SK-N-SH treated with all-trans-retinoic acid at 6 μM for 48 hours (cell line): ENCODE measurements around the gene SH3BGRL.

Experiments used
- ARNTL ChIP-seq: fragments of 450-650 bp; formaldehyde crosslinking; IDR thresholded peaks from 2 replicates; pipeline ENCODE4 v1.5.0; 2020; ENCODE audit warnings: low read depth, mild to moderate bottlenecking, moderate library complexity, borderline replicate concordance
- ESRRG ChIP-seq: fragments of 250-450 bp; sonication (Bioruptor Pico); IDR thresholded peaks from 2 replicates; pipeline ENCODE4 v1.6.1; 2021; ENCODE audit warnings: mild to moderate bottlenecking
- OSR1 ChIP-seq: fragments of 250-450 bp; sonication (Bioruptor Pico); IDR thresholded peaks from 2 replicates; pipeline ENCODE4 v1.8.0; 2022; ENCODE audit warnings: moderate library complexity, mild to moderate bottlenecking, inconsistent platforms
- TOX ChIP-seq: fragments of 250-450 bp; sonication (Bioruptor Pico); IDR thresholded peaks from 2 replicates; pipeline ENCODE4 v1.8.0; 2021; ENCODE audit warnings: mild to moderate bottlenecking, moderate library complexity, borderline replicate concordance
- ZFP3 ChIP-seq: fragments of 250-450 bp; sonication (Bioruptor Pico); IDR thresholded peaks from 2 replicates; pipeline ENCODE4 v1.5.0; 2020; ENCODE audit warnings: mild to moderate bottlenecking, moderate library complexity
- ZFP30 ChIP-seq: fragments of 450-650 bp; formaldehyde crosslinking; IDR thresholded peaks from 2 replicates; pipeline ENCODE4 v1.5.0; 2022; ENCODE audit warnings: mild to moderate bottlenecking, moderate library complexity
- ZNF8 ChIP-seq: fragments of 450-650 bp; formaldehyde crosslinking; IDR thresholded peaks from 2 replicates; pipeline ENCODE4 v1.5.0; 2020; ENCODE audit warnings: mild to moderate bottlenecking, moderate library complexity
- TF ChIP-seq, protein P1 (sequence below): fragments of 250-450 bp; sonication (Bioruptor Pico); IDR thresholded peaks from 2 replicates; pipeline ENCODE4 v1.8.0; 2020; ENCODE audit warnings: mild to moderate bottlenecking, moderate library complexity, borderline replicate concordance
- TF ChIP-seq, protein P2 (sequence below): fragments of 250-450 bp; sonication (Bioruptor Pico); IDR thresholded peaks from 2 replicates; pipeline ENCODE4 v1.5.1; 2020; ENCODE audit warnings: low read depth, mild to moderate bottlenecking, moderate library complexity
- TF ChIP-seq, protein P3 (sequence below): fragments of 250-450 bp; sonication (Bioruptor Pico); IDR thresholded peaks from 2 replicates; pipeline ENCODE4 v1.5.0; 2020; ENCODE audit warnings: mild to moderate bottlenecking, moderate library complexity

DNA sequence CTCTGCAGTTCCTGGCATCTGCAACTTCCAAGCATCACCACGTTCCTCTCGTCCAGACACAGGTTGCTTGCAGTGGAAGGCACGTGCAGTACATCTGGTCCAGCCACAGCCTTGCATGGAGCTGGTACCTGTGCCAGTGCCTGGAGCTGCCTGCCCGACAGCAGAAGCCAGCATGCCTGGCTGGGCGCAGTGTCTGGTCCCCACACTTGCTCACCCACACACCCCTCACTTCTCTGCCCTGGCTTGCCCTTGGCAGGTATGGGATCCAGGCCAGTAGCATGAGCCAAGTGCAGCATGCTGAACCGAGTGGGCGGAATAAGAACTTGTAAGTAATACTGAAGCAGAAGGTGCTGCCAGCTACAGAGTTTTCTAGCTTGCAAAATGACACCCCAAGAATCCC lies 39.9 kb downstream of the SH3BGRL start:
- TF ChIP-seq ZFP3 (CRISPR knock-in tag) (no peak), OSR1 (CRISPR knock-in tag) (no peak), ZFP30 (CRISPR knock-in tag) (no peak), ESRRG (CRISPR knock-in tag) (no peak), TOX (CRISPR knock-in tag) (no peak), ZNF8 (CRISPR knock-in tag) (no peak), ARNTL (no peak)
- TF ChIP-seq, protein P1, sequence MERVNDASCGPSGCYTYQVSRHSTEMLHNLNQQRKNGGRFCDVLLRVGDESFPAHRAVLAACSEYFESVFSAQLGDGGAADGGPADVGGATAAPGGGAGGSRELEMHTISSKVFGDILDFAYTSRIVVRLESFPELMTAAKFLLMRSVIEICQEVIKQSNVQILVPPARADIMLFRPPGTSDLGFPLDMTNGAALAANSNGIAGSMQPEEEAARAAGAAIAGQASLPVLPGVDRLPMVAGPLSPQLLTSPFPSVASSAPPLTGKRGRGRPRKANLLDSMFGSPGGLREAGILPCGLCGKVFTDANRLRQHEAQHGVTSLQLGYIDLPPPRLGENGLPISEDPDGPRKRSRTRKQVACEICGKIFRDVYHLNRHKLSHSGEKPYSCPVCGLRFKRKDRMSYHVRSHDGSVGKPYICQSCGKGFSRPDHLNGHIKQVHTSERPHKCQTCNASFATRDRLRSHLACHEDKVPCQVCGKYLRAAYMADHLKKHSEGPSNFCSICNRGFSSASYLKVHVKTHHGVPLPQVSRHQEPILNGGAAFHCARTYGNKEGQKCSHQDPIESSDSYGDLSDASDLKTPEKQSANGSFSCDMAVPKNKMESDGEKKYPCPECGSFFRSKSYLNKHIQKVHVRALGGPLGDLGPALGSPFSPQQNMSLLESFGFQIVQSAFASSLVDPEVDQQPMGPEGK (CRISPR knock-in tag), result no peak
- TF ChIP-seq, protein P2, sequence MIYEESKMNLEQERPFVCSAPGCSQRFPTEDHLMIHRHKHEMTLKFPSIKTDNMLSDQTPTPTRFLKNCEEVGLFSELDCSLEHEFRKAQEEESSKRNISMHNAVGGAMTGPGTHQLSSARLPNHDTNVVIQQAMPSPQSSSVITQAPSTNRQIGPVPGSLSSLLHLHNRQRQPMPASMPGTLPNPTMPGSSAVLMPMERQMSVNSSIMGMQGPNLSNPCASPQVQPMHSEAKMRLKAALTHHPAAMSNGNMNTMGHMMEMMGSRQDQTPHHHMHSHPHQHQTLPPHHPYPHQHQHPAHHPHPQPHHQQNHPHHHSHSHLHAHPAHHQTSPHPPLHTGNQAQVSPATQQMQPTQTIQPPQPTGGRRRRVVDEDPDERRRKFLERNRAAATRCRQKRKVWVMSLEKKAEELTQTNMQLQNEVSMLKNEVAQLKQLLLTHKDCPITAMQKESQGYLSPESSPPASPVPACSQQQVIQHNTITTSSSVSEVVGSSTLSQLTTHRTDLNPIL (CRISPR knock-in tag), result no peak
- TF ChIP-seq, protein P3, sequence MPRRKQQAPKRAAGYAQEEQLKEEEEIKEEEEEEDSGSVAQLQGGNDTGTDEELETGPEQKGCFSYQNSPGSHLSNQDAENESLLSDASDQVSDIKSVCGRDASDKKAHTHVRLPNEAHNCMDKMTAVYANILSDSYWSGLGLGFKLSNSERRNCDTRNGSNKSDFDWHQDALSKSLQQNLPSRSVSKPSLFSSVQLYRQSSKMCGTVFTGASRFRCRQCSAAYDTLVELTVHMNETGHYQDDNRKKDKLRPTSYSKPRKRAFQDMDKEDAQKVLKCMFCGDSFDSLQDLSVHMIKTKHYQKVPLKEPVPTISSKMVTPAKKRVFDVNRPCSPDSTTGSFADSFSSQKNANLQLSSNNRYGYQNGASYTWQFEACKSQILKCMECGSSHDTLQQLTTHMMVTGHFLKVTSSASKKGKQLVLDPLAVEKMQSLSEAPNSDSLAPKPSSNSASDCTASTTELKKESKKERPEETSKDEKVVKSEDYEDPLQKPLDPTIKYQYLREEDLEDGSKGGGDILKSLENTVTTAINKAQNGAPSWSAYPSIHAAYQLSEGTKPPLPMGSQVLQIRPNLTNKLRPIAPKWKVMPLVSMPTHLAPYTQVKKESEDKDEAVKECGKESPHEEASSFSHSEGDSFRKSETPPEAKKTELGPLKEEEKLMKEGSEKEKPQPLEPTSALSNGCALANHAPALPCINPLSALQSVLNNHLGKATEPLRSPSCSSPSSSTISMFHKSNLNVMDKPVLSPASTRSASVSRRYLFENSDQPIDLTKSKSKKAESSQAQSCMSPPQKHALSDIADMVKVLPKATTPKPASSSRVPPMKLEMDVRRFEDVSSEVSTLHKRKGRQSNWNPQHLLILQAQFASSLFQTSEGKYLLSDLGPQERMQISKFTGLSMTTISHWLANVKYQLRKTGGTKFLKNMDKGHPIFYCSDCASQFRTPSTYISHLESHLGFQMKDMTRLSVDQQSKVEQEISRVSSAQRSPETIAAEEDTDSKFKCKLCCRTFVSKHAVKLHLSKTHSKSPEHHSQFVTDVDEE (CRISPR knock-in tag), result no peak
